ENCODE measurements around the gene TST.

DNA sequence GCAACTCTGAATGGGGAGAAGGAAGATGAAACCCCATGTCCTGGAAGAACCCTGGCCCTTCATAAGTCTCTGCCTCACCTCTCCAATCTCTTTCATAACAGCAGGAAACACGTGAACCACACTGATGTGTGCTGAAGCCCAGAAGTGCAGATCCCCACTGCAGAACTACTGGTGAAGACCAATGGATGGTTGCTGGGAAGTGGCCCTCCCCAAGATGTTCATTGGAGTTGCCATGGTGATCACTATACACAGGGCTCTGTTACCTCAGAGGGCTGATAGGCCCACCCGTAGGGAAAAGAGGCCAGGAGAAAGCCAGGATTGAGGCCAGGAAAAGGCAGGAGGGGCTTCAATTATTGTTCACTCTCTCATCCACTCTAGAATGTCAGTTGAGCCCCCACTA is 11.6 kb downstream of the TST start:
- TF ChIP-seq, protein P1, sequence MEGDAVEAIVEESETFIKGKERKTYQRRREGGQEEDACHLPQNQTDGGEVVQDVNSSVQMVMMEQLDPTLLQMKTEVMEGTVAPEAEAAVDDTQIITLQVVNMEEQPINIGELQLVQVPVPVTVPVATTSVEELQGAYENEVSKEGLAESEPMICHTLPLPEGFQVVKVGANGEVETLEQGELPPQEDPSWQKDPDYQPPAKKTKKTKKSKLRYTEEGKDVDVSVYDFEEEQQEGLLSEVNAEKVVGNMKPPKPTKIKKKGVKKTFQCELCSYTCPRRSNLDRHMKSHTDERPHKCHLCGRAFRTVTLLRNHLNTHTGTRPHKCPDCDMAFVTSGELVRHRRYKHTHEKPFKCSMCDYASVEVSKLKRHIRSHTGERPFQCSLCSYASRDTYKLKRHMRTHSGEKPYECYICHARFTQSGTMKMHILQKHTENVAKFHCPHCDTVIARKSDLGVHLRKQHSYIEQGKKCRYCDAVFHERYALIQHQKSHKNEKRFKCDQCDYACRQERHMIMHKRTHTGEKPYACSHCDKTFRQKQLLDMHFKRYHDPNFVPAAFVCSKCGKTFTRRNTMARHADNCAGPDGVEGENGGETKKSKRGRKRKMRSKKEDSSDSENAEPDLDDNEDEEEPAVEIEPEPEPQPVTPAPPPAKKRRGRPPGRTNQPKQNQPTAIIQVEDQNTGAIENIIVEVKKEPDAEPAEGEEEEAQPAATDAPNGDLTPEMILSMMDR (IDR thresholded peaks at IDR 0.05; ENCODE audit: extremely low read depth in 1 of 2, insufficient read depth in 1 of 2, low read depth in 1 of 2, low read length in 2 of 2): no peak
- TF ChIP-seq EZH2 (IDR thresholded peaks at IDR 0.05; ENCODE audit: borderline replicate concordance, low read depth, low read length, severe bottlenecking): no peak
- no peak for TF ChIP-seq POLR2AphosphoS5 (IDR thresholded peaks at IDR 0.05; ENCODE audit: insufficient read depth, low read depth, low read length)
- no peak for TF ChIP-seq POLR2A (IDR thresholded peaks at IDR 0.05; ENCODE audit: low read depth, low read length)
- TF ChIP-seq JUN (IDR thresholded peaks at IDR 0.05; ENCODE audit: borderline replicate concordance, insufficient read depth, insufficient read length, low read depth): no peak
- no peak for TF ChIP-seq GATA2 (IDR thresholded peaks at IDR 0.05; ENCODE audit: insufficient read depth, insufficient read length, low read depth, low read length)
- TF ChIP-seq MAX (IDR thresholded peaks at IDR 0.05; ENCODE audit: insufficient read depth, insufficient read length): no peak
